ENCODE results near the gene FCER1G.
"Not testable (repeated sequence)": the region's sequence is repeated elsewhere in the genome, so short reads cannot be mapped to it uniquely, and the experiment has no call there.

FCER1G gene

GRCh38 chr1:161257109-161257508, 42.0 kb downstream of the FCER1G start:
- H3K36me3 ChIP-seq (ENCODE audit: low read length); H4K20me1 ChIP-seq (ENCODE audit: low read depth, low read length); H3K79me2 ChIP-seq (ENCODE audit: insufficient read depth, low read length); H3K27ac ChIP-seq (ENCODE audit: low read depth, low read length); H2AFZ ChIP-seq (ENCODE audit: low read depth, low read length, severe bottlenecking); H3K4me3 ChIP-seq (ENCODE audit: insufficient read depth, low read length, poor library complexity, severe bottlenecking); H3K9me3 ChIP-seq (ENCODE audit: insufficient read depth, low read length); H3K4me2 ChIP-seq (ENCODE audit: low read depth, low read length, poor library complexity, severe bottlenecking); H3F3A ChIP-seq (ENCODE audit: insufficient read depth); H3K9me2 ChIP-seq (replicated peaks; ENCODE audit: insufficient read depth, low read length); H3K27me3 ChIP-seq (ENCODE audit: low read length); H3K9ac ChIP-seq (ENCODE audit: low read length): not testable (repeated sequence)

- no peaks in the 10 kb centered on the region for H3F3A ChIP-seq (ENCODE audit: insufficient read depth)
- peak within 1 kb of the TSS; percentile 55 for H3K4me2 ChIP-seq (ENCODE audit: low read depth, low read length, poor library complexity, severe bottlenecking)
- H3K9ac ChIP-seq (ENCODE audit: low read length), result peak within 1 kb of the TSS; percentile 30; the same call in 1 of the 2 replicates
- peak within 1 kb of the TSS; percentile 65 for H2AFZ ChIP-seq (ENCODE audit: low read depth, low read length, severe bottlenecking)
- no peak for TF ChIP-seq EZH2phosphoT487 (conservative IDR thresholded peaks at IDR 0.05; ENCODE audit: low read length)
- TF ChIP-seq, protein P1, sequence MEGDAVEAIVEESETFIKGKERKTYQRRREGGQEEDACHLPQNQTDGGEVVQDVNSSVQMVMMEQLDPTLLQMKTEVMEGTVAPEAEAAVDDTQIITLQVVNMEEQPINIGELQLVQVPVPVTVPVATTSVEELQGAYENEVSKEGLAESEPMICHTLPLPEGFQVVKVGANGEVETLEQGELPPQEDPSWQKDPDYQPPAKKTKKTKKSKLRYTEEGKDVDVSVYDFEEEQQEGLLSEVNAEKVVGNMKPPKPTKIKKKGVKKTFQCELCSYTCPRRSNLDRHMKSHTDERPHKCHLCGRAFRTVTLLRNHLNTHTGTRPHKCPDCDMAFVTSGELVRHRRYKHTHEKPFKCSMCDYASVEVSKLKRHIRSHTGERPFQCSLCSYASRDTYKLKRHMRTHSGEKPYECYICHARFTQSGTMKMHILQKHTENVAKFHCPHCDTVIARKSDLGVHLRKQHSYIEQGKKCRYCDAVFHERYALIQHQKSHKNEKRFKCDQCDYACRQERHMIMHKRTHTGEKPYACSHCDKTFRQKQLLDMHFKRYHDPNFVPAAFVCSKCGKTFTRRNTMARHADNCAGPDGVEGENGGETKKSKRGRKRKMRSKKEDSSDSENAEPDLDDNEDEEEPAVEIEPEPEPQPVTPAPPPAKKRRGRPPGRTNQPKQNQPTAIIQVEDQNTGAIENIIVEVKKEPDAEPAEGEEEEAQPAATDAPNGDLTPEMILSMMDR (IDR thresholded peaks at IDR 0.05; ENCODE audit: insufficient read depth, low read length, poor library complexity, severe bottlenecking), result no peak
- H3K4me3 ChIP-seq (ENCODE audit: insufficient read depth, low read length, poor library complexity, severe bottlenecking), result peak within 1 kb of the TSS; percentile 44
- H4K20me1 ChIP-seq (ENCODE audit: low read depth, low read length), result no peaks in the 10 kb centered on the region
- H3K36me3 ChIP-seq (ENCODE audit: low read length), result no peaks in the 10 kb centered on the region
- H3K9me2 ChIP-seq (replicated peaks; ENCODE audit: insufficient read depth, low read length), result no peaks in the 10 kb centered on the region
- H3K27me3 ChIP-seq (ENCODE audit: low read length), result no peaks in the 10 kb centered on the region
- peaks cover 3% of the 10 kb centered on the region; the same call in 1 of the 2 replicates for H3K9me3 ChIP-seq (ENCODE audit: insufficient read depth, low read length)
- no peak within 1 kb of the TSS for H3K27ac ChIP-seq (ENCODE audit: low read depth, low read length)
- no peaks in the 10 kb centered on the region for H3K79me2 ChIP-seq (ENCODE audit: insufficient read depth, low read length)
These were observed 43.6 kb downstream of the FCER1G start, which contains the start of gene PCP4L1 for GRCh38 chr1:161258439-161259344. PCP4L1 (plus strand) TSS chr1:161258745; CDS start chr1:161258975, 230 bp downstream.

GRCh38 chr1:161259345-161259702, 44.2 kb downstream of the FCER1G start:
- no peak overlapping the region for H2AFZ ChIP-seq (ENCODE audit: low read depth, low read length, severe bottlenecking)
- no peak for TF ChIP-seq EZH2phosphoT487 (conservative IDR thresholded peaks at IDR 0.05; ENCODE audit: low read length)
- TF ChIP-seq, protein P1 (IDR thresholded peaks at IDR 0.05; ENCODE audit: insufficient read depth, low read length, poor library complexity, severe bottlenecking), result no peak
- no peak overlapping the region for H3K4me2 ChIP-seq (ENCODE audit: low read depth, low read length, poor library complexity, severe bottlenecking)

DNA sequence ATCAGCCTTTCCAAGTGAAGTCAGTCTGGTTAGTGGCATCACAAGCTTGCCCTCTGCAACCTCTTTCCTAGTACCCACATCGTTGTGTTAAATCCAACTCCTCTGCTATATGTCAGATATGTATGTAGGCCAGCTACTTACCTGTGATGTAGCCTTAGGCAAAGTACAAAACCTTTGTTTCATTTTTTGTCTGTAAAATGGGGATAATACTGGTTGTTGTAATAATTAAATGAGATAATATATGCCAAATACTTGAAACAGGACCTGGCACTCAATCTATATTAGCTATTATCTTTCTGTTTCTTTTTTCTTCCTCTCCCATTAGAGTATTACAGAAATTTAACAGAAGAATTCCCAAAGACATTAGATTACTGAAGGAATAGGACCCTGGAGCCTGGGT, 44.7 kb downstream of the FCER1G start:
- no peak overlapping the region for H3K4me3 ChIP-seq (ENCODE audit: insufficient read depth, low read length, poor library complexity, severe bottlenecking)
- H3K79me2 ChIP-seq (ENCODE audit: insufficient read depth, low read length), result no peaks in the 10 kb centered on the region
- TF ChIP-seq, protein P1 (IDR thresholded peaks at IDR 0.05; ENCODE audit: insufficient read depth, low read length, poor library complexity, severe bottlenecking), result no peak
- no peak for TF ChIP-seq EZH2phosphoT487 (conservative IDR thresholded peaks at IDR 0.05; ENCODE audit: low read length)
- no peaks in the 10 kb centered on the region for H3K36me3 ChIP-seq (ENCODE audit: low read length)
- no peaks in the 10 kb centered on the region for H4K20me1 ChIP-seq (ENCODE audit: low read depth, low read length)
- H3K27me3 ChIP-seq (ENCODE audit: low read length), result no peaks in the 10 kb centered on the region
- no peak overlapping the region for H3K4me2 ChIP-seq (ENCODE audit: low read depth, low read length, poor library complexity, severe bottlenecking)
- H3K9me3 ChIP-seq (ENCODE audit: insufficient read depth, low read length), result peaks cover 3% of the 10 kb centered on the region; the same call in 1 of the 2 replicates
- H2AFZ ChIP-seq (ENCODE audit: low read depth, low read length, severe bottlenecking), result no peak overlapping the region
- no peak overlapping the region for H3K27ac ChIP-seq (ENCODE audit: low read depth, low read length)
- H3K9me2 ChIP-seq (replicated peaks; ENCODE audit: insufficient read depth, low read length), result no peaks in the 10 kb centered on the region
- H3F3A ChIP-seq (ENCODE audit: insufficient read depth), result no peaks in the 10 kb centered on the region
- no peak overlapping the region for H3K9ac ChIP-seq (ENCODE audit: low read length)

More at GRCh38 chr1:161259345-161259702, 44.2 kb downstream of the FCER1G start:
- Histone ChIP-seq H3K27me3 (ENCODE audit: low read length) (no peaks in the 10 kb centered on the region), H3K4me3 (ENCODE audit: insufficient read depth, low read length, poor library complexity, severe bottlenecking) (no peak overlapping the region), H3K79me2 (ENCODE audit: insufficient read depth, low read length) (no peaks in the 10 kb centered on the region), H3K9ac (ENCODE audit: low read length) (no peak overlapping the region), H3K9me3 (ENCODE audit: insufficient read depth, low read length) (peaks cover 3% of the 10 kb centered on the region; the same call in 1 of the 2 replicates), H3K9me2 (replicated peaks; ENCODE audit: insufficient read depth, low read length) (no peaks in the 10 kb centered on the region), H3K36me3 (ENCODE audit: low read length) (no peaks in the 10 kb centered on the region), H4K20me1 (ENCODE audit: low read depth, low read length) (no peaks in the 10 kb centered on the region), H3K27ac (ENCODE audit: low read depth, low read length) (no peak overlapping the region), H3F3A (ENCODE audit: insufficient read depth) (no peaks in the 10 kb centered on the region)

Data from SU-DHL-6 (cell line).